K562 (cell line): Measurements from ENCODE around the gene SETMAR. TPM values are rescaled to one million over a fixed set of nuclear protein-coding genes. Genes with fewer than 3 reads are reported as not detected.

Experiments
- CAMTA2 ChIP-seq: fragments of 250-450 bp; sonication (Bioruptor Pico); conservative IDR thresholded peaks from 2 replicates; pipeline ENCODE4 v1.5.1; 2022
- CEBPG ChIP-seq, 3 experiments: fragments of 200-800 bp in 1 of 3; sonication (Bioruptor generic) in 1 of 3; sonication (generic) in 1 of 3; formaldehyde crosslinking in 1 of 3; IDR thresholded peaks in 2 of 3; conservative IDR thresholded peaks in 1 of 3; 2 replicates each; pipeline versions ENCODE4 v1.6.1 to v1.8.0; 2016 to 2022; ENCODE audit warnings: missing compliant biosample characterization in 2 of 3, missing genetic modification characterization in 2 of 3, mild to moderate bottlenecking in 1 of 3, missing genetic modification reagents in 1 of 3
- ELF2 ChIP-seq: fragments of 250-450 bp; sonication (Bioruptor Pico); IDR thresholded peaks from 2 replicates; pipeline ENCODE4 v1.5.0; 2021; ENCODE audit warnings: mild to moderate bottlenecking
- EP400 ChIP-seq: fragments of 450-650 bp; IDR thresholded peaks from 2 replicates; pipeline ENCODE4 v1.6.1; 2017; ENCODE audit warnings: antibody characterized with exemption, mild to moderate bottlenecking, moderate library complexity
- EWSR1 ChIP-seq: fragments of 450-650 bp; IDR thresholded peaks from 2 replicates; pipeline ENCODE4 v1.6.1; 2018; ENCODE audit warnings: borderline replicate concordance, mild to moderate bottlenecking, low read depth, moderate library complexity; ENCODE audit not compliant: partially characterized antibody
- FOSL1 ChIP-seq: fragments of 200-800 bp; sonication (Bioruptor generic); conservative IDR thresholded peaks from 2 replicates; pipeline ENCODE4 v1.6.1; 2016; ENCODE audit warnings: missing genetic modification characterization, missing compliant biosample characterization
- GTF2B ChIP-seq: IDR thresholded peaks from 2 replicates; pipeline ENCODE4 v1.6.1; 2011; ENCODE audit not compliant: insufficient read length; ENCODE audit errors: extremely low read depth
- HEY1 ChIP-seq: fragments of 250-450 bp; sonication (Bioruptor Pico); IDR thresholded peaks from 2 replicates; pipeline ENCODE4 v1.5.0; 2020; ENCODE audit warnings: mild to moderate bottlenecking, moderate library complexity, borderline replicate concordance
- ILF3 ChIP-seq: fragments of 450-650 bp; IDR thresholded peaks from 2 replicates; pipeline ENCODE4 v1.6.1; 2018; ENCODE audit warnings: antibody characterized with exemption, mild to moderate bottlenecking, moderate library complexity, borderline replicate concordance
- JUNB ChIP-seq: fragments of 450-650 bp; formaldehyde crosslinking; conservative IDR thresholded peaks from 2 replicates; pipeline ENCODE4 v1.4.0; 2020; ENCODE audit warnings: mild to moderate bottlenecking
- NFE2 ChIP-seq: IDR thresholded peaks from 2 replicates; pipeline ENCODE4 v1.6.1; 2014; ENCODE audit warnings: antibody characterized with exemption, low read depth
- POLR2A ChIP-seq: fragments of 450-650 bp; conservative IDR thresholded peaks from 2 replicates; pipeline ENCODE4 v1.6.1; 2016
- PRMT5 ChIP-seq: sonication (generic); formaldehyde crosslinking; IDR thresholded peaks from 2 replicates; pipeline ENCODE4 v1.5.0; 2020; ENCODE audit warnings: missing genetic modification reagents
- RBFOX2 ChIP-seq: fragments of 200-400 bp; formaldehyde crosslinking; IDR thresholded peaks from 2 replicates; pipeline ENCODE4 v1.6.1; 2017; ENCODE audit warnings: low read depth, mild to moderate bottlenecking, low read length, moderate library complexity
- SMARCA5 ChIP-seq: fragments of 450-650 bp; IDR thresholded peaks from 2 replicates; pipeline ENCODE4 v1.6.1; 2016
- SRSF3 ChIP-seq: fragments of 200-400 bp; formaldehyde crosslinking; IDR thresholded peaks from 2 replicates; pipeline ENCODE4 v1.6.1; 2016; ENCODE audit warnings: mild to moderate bottlenecking, low read length, moderate library complexity; ENCODE audit not compliant: insufficient read depth
- TCFL5 ChIP-seq: fragments of 250-450 bp; sonication (Bioruptor Pico); conservative IDR thresholded peaks from 2 replicates; pipeline ENCODE4 v1.6.1; 2021; ENCODE audit warnings: mild to moderate bottlenecking, moderate library complexity, matching md5 sums
- TRIM28 ChIP-seq: fragments of 450-650 bp; IDR thresholded peaks from 2 replicates; pipeline ENCODE4 v1.6.1; 2017
- ZFP1 ChIP-seq: fragments of 450-650 bp; formaldehyde crosslinking; IDR thresholded peaks from 2 replicates; pipeline ENCODE4 v1.4.0; 2020; ENCODE audit warnings: mild to moderate bottlenecking, mixed read lengths
- ZNF134 ChIP-seq: fragments of 250-450 bp; sonication (Bioruptor Pico); conservative IDR thresholded peaks from 2 replicates; pipeline ENCODE4 v1.4.0; 2020
- ZNF212 ChIP-seq: fragments of 450-650 bp; formaldehyde crosslinking; IDR thresholded peaks from 2 replicates; pipeline ENCODE4 v1.4.0; 2020; ENCODE audit warnings: mild to moderate bottlenecking
- ZNF655 ChIP-seq: fragments of 250-450 bp; sonication (Bioruptor Pico); IDR thresholded peaks from 2 replicates; pipeline ENCODE4 v1.5.0; 2021
- ZNF766 ChIP-seq: fragments of 200-800 bp; sonication (Bioruptor generic); conservative IDR thresholded peaks from 2 replicates; pipeline ENCODE4 v1.6.1; 2016; ENCODE audit warnings: missing genetic modification characterization, missing compliant biosample characterization
- ZNF79 ChIP-seq: fragments of 250-450 bp; sonication (Bioruptor Pico); IDR thresholded peaks from 2 replicates; pipeline ENCODE4 v1.4.0; 2020; ENCODE audit warnings: low read depth, mild to moderate bottlenecking, moderate library complexity
- polyA plus RNA-seq, 8 experiments: library from polyadenylated mRNA; depleted of rRNA in 4 of 8; stranded (reverse) in 5 of 8; unstranded in 3 of 8; fragments of >200 nt; fragmentation: Nextera tagmentation in 2 of 8; fragmentation: Illumina TruSeq in 1 of 8; extraction: Ambion mirVana in 2 of 8; extraction: Trizol in 1 of 8; gene quantifications; 2 replicates each; pipeline versions ENCODE4 v1.2.1 to v1.2.3, GENCODE V29; 2011 to 2014; ENCODE audit warnings: inconsistent platforms in 1 of 8, missing spikeins in 1 of 8
- total RNA-seq, 7 experiments: library from RNA; depleted of rRNA in 6 of 7; stranded (reverse); fragments of >200 nt in 6 of 7; fragmentation: Illumina TruSeq in 2 of 7; extraction: Trizol in 2 of 7; gene quantifications; 2 replicates each; pipeline versions ENCODE4 v1.2.1 to v1.2.3, GENCODE V29; 2011 to 2021; ENCODE audit warnings: low replicate concordance in 1 of 7
- TF ChIP-seq, protein P1 (sequence below): fragments of 250-450 bp; sonication (Bioruptor Pico); IDR thresholded peaks from 2 replicates; pipeline ENCODE4 v1.5.1; 2021; ENCODE audit warnings: mild to moderate bottlenecking
- TF ChIP-seq, protein P2 (sequence below): fragments of 450-650 bp; IDR thresholded peaks from 2 replicates; pipeline ENCODE4 v1.6.1; 2016; ENCODE audit warnings: missing biosample characterization, missing genetic modification characterization

The SETMAR gene
- total and polyA plus RNA-seq, 9 of the 15 experiments (the other 6 are each of a cell fraction or from before 2014, with no cell fraction given): 5.5 to 25.1 (median 18.2) TPM

DNA sequence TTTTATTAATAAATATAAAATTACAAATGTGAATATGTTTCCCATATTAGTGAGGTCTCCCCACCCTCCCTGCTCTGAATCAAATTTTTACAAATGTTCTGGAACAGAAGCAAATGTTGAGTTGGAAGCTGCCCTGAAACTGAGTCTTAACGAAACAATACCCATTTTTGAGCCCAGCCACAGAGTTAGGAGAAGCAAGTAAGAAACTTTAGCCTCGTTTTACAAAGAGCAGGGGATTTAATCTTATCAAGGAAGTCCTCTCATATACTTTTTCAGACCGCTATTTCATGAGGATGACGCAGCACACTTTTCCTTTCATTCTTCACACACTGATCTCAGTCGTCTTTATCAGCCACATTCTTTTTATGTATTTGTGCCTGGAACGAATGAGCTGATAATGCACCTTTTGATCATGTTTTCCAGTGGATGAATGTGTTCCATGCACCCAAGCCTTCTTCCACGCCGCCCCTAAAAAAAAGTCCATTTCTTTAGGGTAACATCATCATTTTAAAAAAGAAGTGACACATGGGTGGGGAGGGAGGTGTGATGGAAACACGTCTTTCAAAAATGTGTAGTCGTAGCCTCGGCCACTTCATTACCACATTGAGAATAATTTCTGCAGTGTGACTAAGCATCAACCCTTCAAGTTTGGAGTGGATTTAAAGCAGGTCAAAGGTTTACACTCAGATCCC, 48.1 kb downstream of the SETMAR start (continued):
- TF ChIP-seq TCFL5 (CRISPR knock-in tag) (no peak), ZNF79 (CRISPR knock-in tag) (no peak), GTF2B (no peak), CEBPG (CRISPR knock-in tag; IDR thresholded peaks at IDR 0.05) (0 out of 2 replicates have a peak, but pooled peaks have one; percentile 25), CEBPG (tag; conservative IDR thresholded peaks at IDR 0.05 in 1 of 2, IDR thresholded peaks at IDR 0.05 in 1 of 2) (no peak), ZNF766 (CRISPR knock-in tag) (0 out of 2 replicates have a peak, but pooled peaks have one; percentile 44), SRSF3 (no peak), PRMT5 (no peak), ILF3 (no peak), ELF2 (CRISPR knock-in tag) (no peak), FOSL1 (tag) (peak; percentile 48), CAMTA2 (CRISPR knock-in tag) (no peak), HEY1 (no peak), JUNB (CRISPR knock-in tag) (no peak), EWSR1 (no peak), ZNF655 (CRISPR knock-in tag) (no peak), RBFOX2 (no peak), POLR2A (no peak), TRIM28 (no peak), ZNF212 (CRISPR knock-in tag) (0 out of 2 replicates have a peak, but pooled peaks have one; percentile 13), EP400 (peak; percentile 50; the same call in 1 of the 2 replicates), ZNF134 (CRISPR knock-in tag) (no peak), SMARCA5 (no peak), ZFP1 (CRISPR knock-in tag) (no peak), NFE2 (peak; percentile 97)
- TF ChIP-seq, protein P1, sequence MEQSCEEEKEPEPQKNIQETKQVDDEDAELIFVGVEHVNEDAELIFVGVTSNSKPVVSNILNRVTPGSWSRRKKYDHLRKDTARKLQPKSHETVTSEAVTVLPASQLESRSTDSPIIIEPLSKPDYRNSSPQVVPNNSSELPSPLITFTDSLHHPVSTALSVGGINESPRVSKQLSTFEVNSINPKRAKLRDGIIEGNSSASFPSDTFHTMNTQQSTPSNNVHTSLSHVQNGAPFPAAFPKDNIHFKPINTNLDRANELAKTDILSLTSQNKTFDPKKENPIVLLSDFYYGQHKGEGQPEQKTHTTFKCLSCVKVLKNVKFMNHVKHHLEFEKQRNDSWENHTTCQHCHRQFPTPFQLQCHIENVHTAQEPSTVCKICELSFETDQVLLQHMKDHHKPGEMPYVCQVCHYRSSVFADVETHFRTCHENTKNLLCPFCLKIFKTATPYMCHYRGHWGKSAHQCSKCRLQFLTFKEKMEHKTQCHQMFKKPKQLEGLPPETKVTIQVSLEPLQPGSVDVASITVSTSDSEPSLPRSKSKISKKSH (CRISPR knock-in tag): no peak
- TF ChIP-seq, protein P2, sequence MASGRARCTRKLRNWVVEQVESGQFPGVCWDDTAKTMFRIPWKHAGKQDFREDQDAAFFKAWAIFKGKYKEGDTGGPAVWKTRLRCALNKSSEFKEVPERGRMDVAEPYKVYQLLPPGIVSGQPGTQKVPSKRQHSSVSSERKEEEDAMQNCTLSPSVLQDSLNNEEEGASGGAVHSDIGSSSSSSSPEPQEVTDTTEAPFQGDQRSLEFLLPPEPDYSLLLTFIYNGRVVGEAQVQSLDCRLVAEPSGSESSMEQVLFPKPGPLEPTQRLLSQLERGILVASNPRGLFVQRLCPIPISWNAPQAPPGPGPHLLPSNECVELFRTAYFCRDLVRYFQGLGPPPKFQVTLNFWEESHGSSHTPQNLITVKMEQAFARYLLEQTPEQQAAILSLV: no peak
